Tibial nerve (tissue), 4 donors: ENCODE measurements around the gene NEK10. TPM values are rescaled to one million over a fixed set of nuclear protein-coding genes. Genes with fewer than 3 reads are reported as not detected.
A peak's percentile ranks its signal among the peaks of the same experiment; 100 is the strongest.

Source experiments
- DNase-seq, 2 donors: peaks; one replicate each; pipeline ENCODE4 v3.0.0-alpha.2; 2019; ENCODE audit warnings: low spot score in 2 of 2
- H3K27ac ChIP-seq, 4 donors: fragments of 200-600 bp; sonication (generic) in 3 of 4; one replicate each; pipeline ENCODE4 v1.5.1; 2017 to 2019; ENCODE audit warnings: mild to moderate bottlenecking in 1 of 4
- H3K27me3 ChIP-seq, 2 donors: fragments of 200-600 bp; sonication (generic) in 1 of 2; one replicate each; pipeline versions ENCODE4 v1.5.1 to v1.6.0; 2017 to 2019
- H3K36me3 ChIP-seq, 3 donors: fragments of 200-600 bp; sonication (generic); one replicate each; pipeline ENCODE4 v1.5.1; 2018 to 2019
- H3K4me1 ChIP-seq, 4 donors: fragments of 200-600 bp; sonication (generic) in 3 of 4; one replicate each; pipeline ENCODE4 v1.5.1; 2017 to 2019
- H3K4me3 ChIP-seq, 4 donors: fragments of 200-600 bp; sonication (generic) in 3 of 4; one replicate each; pipeline ENCODE4 v1.5.1; 2017 to 2019; ENCODE audit warnings: mild to moderate bottlenecking in 1 of 4, moderate library complexity in 1 of 4
- H3K9me3 ChIP-seq, 4 donors: fragments of 200-600 bp; sonication (generic) in 3 of 4; one replicate each; pipeline ENCODE4 v1.5.1; 2017 to 2019
- EP300 ChIP-seq, 2 donors: sonication (generic); formaldehyde crosslinking; IDR thresholded peaks; one replicate each; pipeline ENCODE4 v1.6.1; 2017; ENCODE audit warnings: antibody characterized with exemption in 2 of 2, mild to moderate bottlenecking in 1 of 2
- POLR2A ChIP-seq, 2 donors: fragments of 450-650 bp; IDR thresholded peaks; one replicate each; pipeline ENCODE4 v1.6.1; 2017; ENCODE audit warnings: antibody characterized with exemption in 2 of 2, mild to moderate bottlenecking in 2 of 2, moderate library complexity in 2 of 2
- WGBS, 2 donors: methylation state at CpG; one replicate each; pipeline ENCODE4 v1.1.5; 2018; 5-methylcytosine and 5-hydroxymethylcytosine counted together
- total RNA-seq, 4 donors: library from RNA; depleted of rRNA; stranded (reverse); fragments of >200 nt; gene quantifications; one replicate each; pipeline ENCODE4 v1.1.0, GENCODE V29; 2016
- TF ChIP-seq, protein P1 (sequence below), 5 experiments: fragments of 200-600 bp in 3 of 5; fragments of 450-650 bp in 2 of 5; sonication (generic) in 3 of 5; IDR thresholded peaks; one replicate each; pipeline ENCODE4 v1.5.1; 2016 to 2019; ENCODE audit warnings: antibody characterized with exemption in 5 of 5, mild to moderate bottlenecking in 3 of 5, moderate library complexity in 2 of 5

The NEK10 gene
- total RNA-seq, 4 donors from 2014 or later, result 0.20 to 2.4 (median 1.7) TPM

- no peak overlapping the region for H3K4me3 ChIP-seq
- no peak for DNase-seq
- H3K9me3 ChIP-seq, result peaks cover 0 to 14% (median 0%) of the 10 kb centered on the region in 4 donors
- H3K4me1 ChIP-seq, result no peaks in the 10 kb centered on the region
- no peak overlapping the region for H3K27ac ChIP-seq
- WGBS, 2 donors, result 83 to 93% methylated on average over 4 of the region's 4 CpGs
- no peaks in the 10 kb centered on the region for H3K36me3 ChIP-seq
- H3K27me3 ChIP-seq, result no peaks in the 10 kb centered on the region
- TF ChIP-seq POLR2A (IDR thresholded peaks at IDR 0.05), result no peak
- TF ChIP-seq, protein P1, sequence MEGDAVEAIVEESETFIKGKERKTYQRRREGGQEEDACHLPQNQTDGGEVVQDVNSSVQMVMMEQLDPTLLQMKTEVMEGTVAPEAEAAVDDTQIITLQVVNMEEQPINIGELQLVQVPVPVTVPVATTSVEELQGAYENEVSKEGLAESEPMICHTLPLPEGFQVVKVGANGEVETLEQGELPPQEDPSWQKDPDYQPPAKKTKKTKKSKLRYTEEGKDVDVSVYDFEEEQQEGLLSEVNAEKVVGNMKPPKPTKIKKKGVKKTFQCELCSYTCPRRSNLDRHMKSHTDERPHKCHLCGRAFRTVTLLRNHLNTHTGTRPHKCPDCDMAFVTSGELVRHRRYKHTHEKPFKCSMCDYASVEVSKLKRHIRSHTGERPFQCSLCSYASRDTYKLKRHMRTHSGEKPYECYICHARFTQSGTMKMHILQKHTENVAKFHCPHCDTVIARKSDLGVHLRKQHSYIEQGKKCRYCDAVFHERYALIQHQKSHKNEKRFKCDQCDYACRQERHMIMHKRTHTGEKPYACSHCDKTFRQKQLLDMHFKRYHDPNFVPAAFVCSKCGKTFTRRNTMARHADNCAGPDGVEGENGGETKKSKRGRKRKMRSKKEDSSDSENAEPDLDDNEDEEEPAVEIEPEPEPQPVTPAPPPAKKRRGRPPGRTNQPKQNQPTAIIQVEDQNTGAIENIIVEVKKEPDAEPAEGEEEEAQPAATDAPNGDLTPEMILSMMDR (IDR thresholded peaks at IDR 0.05), result no peak
- TF ChIP-seq EP300 (IDR thresholded peaks at IDR 0.05), result no peak
These were observed 231.2 kb downstream of the NEK10 start for GRCh38 chr3:27138005-27138404.

GRCh38 chr3:27134171-27134796, 234.9 kb downstream of the NEK10 start:
- Histone ChIP-seq H3K27me3 (no peaks in the 10 kb centered on the region), H3K4me3 (no peak overlapping the region), H3K36me3 (no peaks in the 10 kb centered on the region), H3K9me3 (no peaks in the 10 kb centered on the region), H3K4me1 (no peaks in the 10 kb centered on the region), H3K27ac (no peak overlapping the region)
- DNase-seq, result peak; percentile 18 to 52
- TF ChIP-seq, protein P1 (IDR thresholded peaks at IDR 0.05), result peak; percentile 77 to 86 (median 83)
- TF ChIP-seq POLR2A (IDR thresholded peaks at IDR 0.05), result no peak
- WGBS, 2 donors, result 38 to 40% methylated on average over 2 of the region's 2 CpGs

DNA sequence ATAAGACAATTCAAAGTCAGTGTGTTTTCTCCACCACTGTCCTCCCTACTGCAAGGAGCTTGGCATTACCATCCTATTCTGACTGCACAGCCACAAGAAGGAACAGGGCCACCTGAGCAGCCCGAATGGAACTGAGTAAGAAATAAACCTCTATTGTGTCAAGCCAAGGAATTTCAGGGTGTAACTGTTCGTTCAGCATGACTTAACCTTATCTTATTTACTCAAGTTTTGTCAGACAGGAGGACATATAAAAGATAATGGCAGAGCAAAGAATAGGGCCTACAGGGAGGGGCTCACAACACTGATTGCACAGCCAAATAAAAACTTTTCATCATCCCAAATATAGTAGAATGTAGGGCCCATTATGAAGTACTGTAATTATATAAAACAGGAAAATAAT, 236.1 kb downstream of the NEK10 start:
- Histone ChIP-seq H3K27ac (no peak overlapping the region), H3K4me1 (no peaks in the 10 kb centered on the region), H3K4me3 (no peak overlapping the region), H3K27me3 (no peaks in the 10 kb centered on the region), H3K36me3 (no peaks in the 10 kb centered on the region), H3K9me3 (no peaks in the 10 kb centered on the region)
- no peak for DNase-seq
- TF ChIP-seq, protein P1 (IDR thresholded peaks at IDR 0.05), result no peak
- no peak for TF ChIP-seq POLR2A (IDR thresholded peaks at IDR 0.05)
- no peak for TF ChIP-seq EP300 (IDR thresholded peaks at IDR 0.05)
- WGBS, 2 donors, result 72 to 73% methylated on average over 2 of the region's 2 CpGs

DNA sequence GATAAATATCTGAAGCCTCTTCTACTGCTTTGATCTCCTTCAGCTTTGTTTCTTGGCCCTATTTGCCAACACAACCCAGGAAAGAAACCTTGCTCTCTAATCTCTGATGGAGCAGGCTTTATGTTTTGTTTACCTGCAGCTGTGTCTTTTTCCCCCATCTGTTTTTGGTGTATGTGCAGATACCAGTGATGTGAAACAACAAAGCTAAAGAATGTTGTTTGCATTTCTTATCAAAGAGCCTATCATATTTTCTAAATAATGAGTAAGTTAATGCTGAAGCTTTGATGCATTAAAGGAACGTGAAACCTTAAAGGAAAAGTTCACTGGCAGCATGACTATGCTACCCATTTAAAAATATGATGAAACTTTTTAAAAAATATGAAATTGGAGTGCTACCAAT, 238.4 kb downstream of the NEK10 start:
- no peak for DNase-seq
- H3K9me3 ChIP-seq, result no peaks in the 10 kb centered on the region
- no peak overlapping the region for H3K27ac ChIP-seq
- no peaks in the 10 kb centered on the region for H3K27me3 ChIP-seq
- no peak overlapping the region for H3K4me3 ChIP-seq
- 78 to 87% methylated on average over 1 of the region's 1 CpG for WGBS, 2 donors
- H3K36me3 ChIP-seq, result no peaks in the 10 kb centered on the region
- TF ChIP-seq POLR2A (IDR thresholded peaks at IDR 0.05), result no peak
- TF ChIP-seq EP300 (IDR thresholded peaks at IDR 0.05), result no peak
- TF ChIP-seq, protein P1 (IDR thresholded peaks at IDR 0.05), result no peak
- H3K4me1 ChIP-seq, result no peaks in the 10 kb centered on the region

- Histone ChIP-seq H3K27ac (no peak overlapping the region), H3K4me3 (no peak overlapping the region), H3K4me1 (no peaks in the 10 kb centered on the region), H3K27me3 (no peaks in the 10 kb centered on the region), H3K36me3 (no peaks in the 10 kb centered on the region), H3K9me3 (no peaks in the 10 kb centered on the region)
- WGBS, 2 donors, result 57 to 58% methylated on average over 3 of the region's 3 CpGs
- DNase-seq, result no peak
- TF ChIP-seq EP300 (IDR thresholded peaks at IDR 0.05) (no peak), POLR2A (IDR thresholded peaks at IDR 0.05) (no peak)
- TF ChIP-seq, protein P1 (IDR thresholded peaks at IDR 0.05), result no peak
These were observed 241.3 kb downstream of the NEK10 start for GRCh38 chr3:27127879-27128278.
